Measurements from ENCODE around the gene TOLLIP.

DNA sequence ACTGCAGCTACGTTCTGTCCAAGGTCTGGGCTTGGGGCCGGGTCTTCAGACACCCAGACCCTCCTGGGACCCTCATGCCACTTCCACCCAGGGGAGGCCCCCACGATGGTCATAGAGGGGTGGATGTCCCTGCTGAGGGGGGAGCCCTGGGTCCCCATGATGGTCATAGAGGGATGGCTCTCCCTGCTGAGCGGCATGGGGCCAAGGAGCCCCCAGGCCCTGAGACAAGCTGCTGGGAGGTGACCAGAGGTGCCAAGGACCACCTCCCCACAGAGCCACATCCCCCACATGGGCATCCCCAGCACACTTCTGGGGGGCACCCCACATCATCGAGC is 79.3 kb downstream of the TOLLIP start:
- no peak for TF ChIP-seq POLR2A (IDR thresholded peaks at IDR 0.05)
- TF ChIP-seq, protein P1, sequence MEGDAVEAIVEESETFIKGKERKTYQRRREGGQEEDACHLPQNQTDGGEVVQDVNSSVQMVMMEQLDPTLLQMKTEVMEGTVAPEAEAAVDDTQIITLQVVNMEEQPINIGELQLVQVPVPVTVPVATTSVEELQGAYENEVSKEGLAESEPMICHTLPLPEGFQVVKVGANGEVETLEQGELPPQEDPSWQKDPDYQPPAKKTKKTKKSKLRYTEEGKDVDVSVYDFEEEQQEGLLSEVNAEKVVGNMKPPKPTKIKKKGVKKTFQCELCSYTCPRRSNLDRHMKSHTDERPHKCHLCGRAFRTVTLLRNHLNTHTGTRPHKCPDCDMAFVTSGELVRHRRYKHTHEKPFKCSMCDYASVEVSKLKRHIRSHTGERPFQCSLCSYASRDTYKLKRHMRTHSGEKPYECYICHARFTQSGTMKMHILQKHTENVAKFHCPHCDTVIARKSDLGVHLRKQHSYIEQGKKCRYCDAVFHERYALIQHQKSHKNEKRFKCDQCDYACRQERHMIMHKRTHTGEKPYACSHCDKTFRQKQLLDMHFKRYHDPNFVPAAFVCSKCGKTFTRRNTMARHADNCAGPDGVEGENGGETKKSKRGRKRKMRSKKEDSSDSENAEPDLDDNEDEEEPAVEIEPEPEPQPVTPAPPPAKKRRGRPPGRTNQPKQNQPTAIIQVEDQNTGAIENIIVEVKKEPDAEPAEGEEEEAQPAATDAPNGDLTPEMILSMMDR (IDR thresholded peaks at IDR 0.05) = no peak

Data from tibial nerve (tissue), 3 donors.